ENCODE data around the gene POMT2.

DNA sequence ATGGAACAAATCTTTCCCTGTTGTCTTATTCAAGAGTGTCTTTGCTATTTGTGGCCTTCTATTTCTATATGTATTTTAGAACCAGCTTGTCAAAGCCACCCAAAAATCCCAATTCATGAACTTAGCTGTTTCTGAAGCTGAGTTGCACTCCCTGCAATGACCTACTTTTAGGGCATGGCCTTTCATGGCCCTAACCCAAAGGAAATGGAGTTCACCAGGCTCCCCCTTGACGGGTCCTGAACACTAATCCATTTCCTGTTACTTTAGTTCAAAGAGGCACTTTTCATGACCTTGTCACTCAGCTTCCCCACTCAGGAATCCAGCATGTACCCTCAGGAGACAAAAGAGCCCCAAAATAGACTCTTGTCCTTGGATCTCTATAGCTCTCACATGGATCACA, 48.6 kb upstream of the POMT2 start:
- no peak for TF ChIP-seq CTCF (conservative IDR thresholded peaks at IDR 0.05 in 1 of 2, IDR thresholded peaks at IDR 0.05 in 1 of 2; ENCODE audit: low read depth in 1 of 2, low read length in 2 of 2)
- no peak for TF ChIP-seq EZH2 (IDR thresholded peaks at IDR 0.05; ENCODE audit: low read length, missing control alignments)
